HG03571 (cell line): Measurements from ENCODE around the gene FGD5.
A peak's percentile ranks its signal among the peaks of the same experiment; 100 is the strongest.

ENCODE experiments used
- ATAC-seq: cut with Tn5 transposase; IDR thresholded peaks from one replicate; pipeline ENCODE4 v1.9.1; 2021; ENCODE audit not compliant: unreplicated experiment

FGD5 gene

DNA sequence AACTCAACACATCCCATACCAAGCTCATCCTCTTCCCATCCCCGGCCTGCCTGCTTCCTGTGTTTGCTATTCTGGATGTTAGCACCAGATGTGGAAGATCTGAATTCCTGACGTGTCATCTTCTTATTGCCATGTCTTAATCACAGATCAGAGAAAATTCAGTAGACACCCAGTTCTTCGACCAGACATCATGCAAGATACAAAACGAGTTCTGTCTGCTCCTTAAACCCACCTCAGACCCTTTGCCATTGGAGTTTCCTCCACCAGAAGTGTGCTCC lies 52.0 kb downstream of the FGD5 start:
- no peak for ATAC-seq

DNA sequence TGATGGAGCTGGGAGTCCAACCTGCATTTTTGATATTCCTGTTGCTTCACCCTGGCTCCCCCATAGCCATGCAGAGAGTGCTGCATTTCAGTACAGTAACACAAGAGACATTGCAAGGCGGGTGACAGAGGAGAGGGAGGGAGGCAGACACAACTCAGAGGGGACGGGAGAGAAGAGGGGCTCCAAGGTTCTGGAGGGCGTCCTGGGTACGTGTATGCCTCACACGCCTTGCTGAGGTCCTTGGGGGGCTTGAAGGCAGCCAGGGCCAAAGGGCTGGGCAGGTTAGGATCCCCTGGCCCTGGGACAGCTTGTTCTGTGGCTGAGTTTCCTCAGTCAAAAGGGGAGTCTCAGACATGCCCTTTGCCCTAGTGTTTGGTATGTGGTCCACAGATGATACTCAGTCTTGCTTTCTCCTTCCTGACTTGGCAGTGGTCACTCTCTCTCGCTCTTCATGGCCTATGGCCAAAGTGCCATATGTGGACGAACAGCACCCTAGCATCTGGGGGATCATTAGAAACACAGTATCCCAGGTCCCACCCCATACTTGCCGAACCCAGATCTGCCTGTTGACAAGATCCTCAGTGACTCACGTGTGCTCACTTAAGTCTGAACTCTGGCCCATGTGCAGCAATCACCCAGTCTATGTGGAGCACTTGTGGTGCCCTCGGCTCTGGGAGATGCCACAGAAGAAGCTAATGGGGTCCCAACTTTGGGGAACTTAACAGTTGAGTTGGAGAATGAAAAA lies 52.9 kb downstream of the FGD5 start:
- ATAC-seq: no peak

GRCh38 chr3:14872706-14873105 lies 53.9 kb downstream of the FGD5 start:
- no peak for ATAC-seq

DNA sequence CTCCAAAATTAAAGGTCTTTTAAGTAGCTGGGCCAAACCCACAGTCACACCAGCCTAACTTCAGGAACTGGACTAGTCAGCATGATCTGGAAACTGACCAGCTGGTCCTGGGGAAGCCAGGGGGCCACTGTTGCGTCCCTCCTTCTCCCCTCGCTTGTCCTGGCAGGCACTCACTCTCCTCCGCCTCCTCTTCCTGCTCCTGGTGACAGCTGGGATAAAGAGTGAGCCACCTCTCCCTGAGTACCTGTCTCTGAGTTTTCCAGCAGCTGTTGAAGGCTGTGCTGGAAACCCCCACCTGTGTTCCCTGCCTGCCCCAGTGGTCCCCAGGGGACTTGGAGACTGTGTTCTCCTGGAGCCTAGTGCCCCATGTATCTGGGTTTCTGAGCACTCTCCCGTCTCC lies 56.0 kb downstream of the FGD5 start:
- no peak for ATAC-seq

DNA sequence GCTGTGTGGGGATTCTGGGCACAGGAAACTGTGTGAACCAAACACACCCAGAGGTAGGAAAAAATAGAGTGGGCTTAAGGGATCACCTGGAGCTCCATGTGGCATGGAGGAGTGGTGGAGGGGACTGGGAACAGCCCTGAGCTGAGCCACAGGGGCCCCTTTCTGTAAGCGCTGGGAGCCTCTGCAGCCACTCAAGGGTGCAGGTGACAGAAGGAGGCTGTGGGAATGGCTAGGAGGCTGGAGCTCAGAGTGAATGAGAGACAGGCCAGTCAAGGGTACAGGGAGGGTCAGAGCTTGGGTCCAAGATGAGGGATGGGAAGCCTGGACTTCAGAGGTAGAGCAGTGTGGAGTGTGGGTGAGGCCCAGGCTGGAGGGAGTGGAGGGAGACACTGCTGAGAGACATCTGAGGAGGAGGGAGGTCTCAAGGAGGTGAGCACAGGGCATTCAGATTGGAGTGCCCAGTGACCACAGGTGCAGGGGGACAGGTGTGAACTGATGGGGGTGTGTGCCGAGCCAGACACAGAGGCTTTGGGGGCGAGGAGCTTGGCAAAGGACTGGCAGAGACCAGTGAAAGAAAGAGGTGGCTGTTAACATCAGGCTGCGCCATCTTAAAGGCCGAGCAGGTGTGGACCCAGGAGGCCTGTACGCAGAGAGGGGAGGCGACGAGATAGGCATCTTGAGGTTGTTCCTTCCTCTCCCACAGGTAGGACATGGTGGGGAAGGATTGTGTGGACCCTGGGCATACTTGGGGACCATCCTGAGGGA lies 56.8 kb downstream of the FGD5 start:
- no peak for ATAC-seq

GRCh38 chr3:14876921-14877333 lies 58.2 kb downstream of the FGD5 start:
- ATAC-seq: no peak

- no peak for ATAC-seq
These were observed 58.7 kb downstream of the FGD5 start for GRCh38 chr3:14877469-14877868.

- no peak for ATAC-seq
These were observed 60.6 kb downstream of the FGD5 start for GRCh38 chr3:14879211-14879874.

GRCh38 chr3:14880447-14881106 lies 61.8 kb downstream of the FGD5 start:
- ATAC-seq: no peak

DNA sequence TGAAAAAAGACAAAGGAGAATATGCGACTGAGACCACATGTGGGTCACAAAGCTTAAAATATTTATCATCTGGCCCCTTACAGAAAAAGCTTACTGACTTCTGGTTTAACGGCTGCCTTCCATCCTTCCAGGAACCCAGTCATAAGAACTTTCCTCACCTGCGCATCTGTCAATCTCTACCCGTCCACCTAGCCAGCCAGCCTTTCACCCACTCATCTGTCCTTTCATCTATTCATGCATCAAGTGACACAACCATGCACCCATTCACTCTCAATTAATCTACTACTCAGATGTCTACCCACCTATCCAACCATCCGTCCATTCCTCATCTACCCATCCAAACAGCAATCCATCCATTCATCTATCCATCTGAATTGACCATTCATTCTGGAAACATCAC lies 64.5 kb downstream of the FGD5 start:
- no peak for ATAC-seq

- ATAC-seq: no peak
These were observed 65.9 kb downstream of the FGD5 start for GRCh38 chr3:14884665-14885064.

- no peak for ATAC-seq
These were observed 66.5 kb downstream of the FGD5 start for GRCh38 chr3:14885307-14885706.

- ATAC-seq: no peak
These were observed 67.3 kb downstream of the FGD5 start for GRCh38 chr3:14886101-14886500.

DNA sequence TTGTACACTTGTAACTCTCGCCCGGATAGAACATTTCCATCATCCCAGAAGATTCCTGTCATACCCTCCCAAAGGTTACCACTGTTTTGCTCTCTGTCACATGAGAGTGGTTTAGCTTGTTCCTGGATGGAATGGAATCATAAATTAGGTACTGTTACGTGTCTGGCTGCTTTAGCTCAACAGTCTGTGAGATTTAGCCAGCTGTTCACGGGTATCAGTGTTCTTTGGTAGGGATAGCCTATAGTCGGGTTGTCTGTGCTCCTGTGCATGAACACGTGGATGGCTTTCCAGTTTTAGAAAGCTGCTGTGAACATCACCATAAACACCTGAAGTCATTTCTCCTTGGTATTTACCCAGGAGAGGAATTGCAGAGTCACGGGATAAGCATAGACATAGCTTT lies 70.4 kb downstream of the FGD5 start:
- ATAC-seq: no peak

DNA sequence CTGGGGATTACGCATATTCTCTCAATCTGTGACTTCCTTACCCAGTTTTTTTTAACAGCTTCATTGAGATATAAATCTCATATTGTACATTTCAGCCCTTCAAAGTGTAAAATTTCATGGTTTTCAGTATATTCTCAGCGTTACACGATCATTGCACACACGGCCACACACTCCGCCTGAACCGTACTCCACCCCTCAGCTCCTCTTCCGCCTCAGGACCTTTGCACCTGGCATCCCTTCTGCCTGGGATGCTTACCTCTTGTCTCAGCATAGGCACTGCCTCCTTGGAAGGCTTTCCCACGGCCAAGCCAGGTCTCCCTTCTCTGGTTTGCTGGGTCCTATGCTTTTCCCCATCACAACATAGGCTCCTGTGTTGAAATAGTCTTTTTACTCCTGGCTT lies 71.2 kb downstream of the FGD5 start:
- no peak for ATAC-seq

DNA sequence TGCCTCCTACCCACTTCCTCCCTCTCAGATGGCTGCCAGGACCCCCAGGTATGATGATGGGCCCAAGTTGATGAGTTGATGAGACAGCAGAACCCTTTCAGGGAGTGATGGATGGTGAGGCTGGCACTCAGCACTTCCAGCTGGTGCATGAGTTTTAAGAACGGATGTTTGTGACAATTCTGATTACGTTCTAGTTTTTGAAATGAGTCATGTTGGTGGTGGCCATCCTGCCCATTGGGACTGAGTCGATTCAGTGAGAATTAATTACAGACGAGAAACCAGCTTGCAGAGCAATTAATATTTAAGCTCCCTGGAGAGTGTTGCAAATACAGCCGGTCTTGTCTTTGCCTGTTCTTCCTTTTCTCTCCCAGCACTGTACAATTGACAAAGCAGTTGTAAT lies 71.7 kb downstream of the FGD5 start:
- ATAC-seq: peak; percentile 66

- ATAC-seq: no peak
These were observed 72.7 kb downstream of the FGD5 start for GRCh38 chr3:14891135-14892132.

GRCh38 chr3:14892226-14892625 lies 73.5 kb downstream of the FGD5 start:
- ATAC-seq: no peak

- no peak for ATAC-seq
These were observed 75.3 kb downstream of the FGD5 start for GRCh38 chr3:14894085-14894484.

GRCh38 chr3:14897266-14897665 lies 78.5 kb downstream of the FGD5 start:
- no peak for ATAC-seq

GRCh38 chr3:14898929-14899328 lies 80.2 kb downstream of the FGD5 start:
- ATAC-seq: no peak
